ENCODE measurements around the gene FRMPD2.
"Not testable (repeated sequence)": the region's sequence is repeated elsewhere in the genome, so short reads cannot be mapped to it uniquely, and the experiment has no call there.

The FRMPD2 gene

GRCh38 chr10:48233559-48234005 lies 40.9 kb downstream of the FRMPD2 start:
- no peak for DNase-seq (ENCODE audit: low read depth in 2 of 2, low spot score in 1 of 2)

- no peak for DNase-seq (ENCODE audit: low read depth in 2 of 2, low spot score in 1 of 2)
These were observed 41.6 kb downstream of the FRMPD2 start for GRCh38 chr10:48232717-48233447.

GRCh38 chr10:48231699-48232315 lies 42.7 kb downstream of the FRMPD2 start:
- no peak for DNase-seq (ENCODE audit: low read depth in 2 of 2, low spot score in 1 of 2)

- DNase-seq (ENCODE audit: low read depth in 2 of 2, low spot score in 1 of 2) = no peak
These were observed 43.3 kb downstream of the FRMPD2 start for GRCh38 chr10:48231178-48231577.

- DNase-seq (ENCODE audit: low read depth in 2 of 2, low spot score in 1 of 2) = no peak
These were observed 47.3 kb downstream of the FRMPD2 start for GRCh38 chr10:48227213-48227612.

GRCh38 chr10:48224979-48225560 lies 49.4 kb downstream of the FRMPD2 start:
- no peak for DNase-seq (ENCODE audit: low read depth in 2 of 2, low spot score in 1 of 2)

- DNase-seq (ENCODE audit: low read depth in 2 of 2, low spot score in 1 of 2) = no peak
These were observed 50.2 kb downstream of the FRMPD2 start for GRCh38 chr10:48224296-48224695.

GRCh38 chr10:48221814-48222213 lies 52.7 kb downstream of the FRMPD2 start:
- no peak for DNase-seq (ENCODE audit: low read depth in 2 of 2, low spot score in 1 of 2)

- not testable (repeated sequence) for DNase-seq (ENCODE audit: low read depth in 2 of 2, low spot score in 1 of 2)
These were observed 53.5 kb downstream of the FRMPD2 start for GRCh38 chr10:48221031-48221430.

- no peak for DNase-seq (ENCODE audit: low read depth in 2 of 2, low spot score in 1 of 2)
These were observed 55.3 kb downstream of the FRMPD2 start for GRCh38 chr10:48219194-48219593.

- no peak for DNase-seq (ENCODE audit: low read depth in 2 of 2, low spot score in 1 of 2)
These were observed 57.8 kb downstream of the FRMPD2 start for GRCh38 chr10:48216744-48217143.

- DNase-seq (ENCODE audit: low read depth in 2 of 2, low spot score in 1 of 2) = no peak
These were observed 58.3 kb downstream of the FRMPD2 start for GRCh38 chr10:48216204-48216505.

- peak in 1 of 2 donors; percentile 1 for DNase-seq (ENCODE audit: low read depth in 2 of 2, low spot score in 1 of 2)
These were observed 58.9 kb downstream of the FRMPD2 start for GRCh38 chr10:48215486-48216203.

- DNase-seq (ENCODE audit: low read depth in 2 of 2, low spot score in 1 of 2) = no peak
These were observed 59.6 kb downstream of the FRMPD2 start for GRCh38 chr10:48214716-48215485.

- no peak for DNase-seq (ENCODE audit: low read depth in 2 of 2, low spot score in 1 of 2)
These were observed 61.4 kb downstream of the FRMPD2 start for GRCh38 chr10:48213047-48213446.

- no peak for DNase-seq (ENCODE audit: low read depth in 2 of 2, low spot score in 1 of 2)
These were observed 62.7 kb downstream of the FRMPD2 start for GRCh38 chr10:48211777-48212176.

- DNase-seq (ENCODE audit: low read depth in 2 of 2, low spot score in 1 of 2) = no peak
These were observed 63.5 kb downstream of the FRMPD2 start for GRCh38 chr10:48210966-48211365.

- DNase-seq (ENCODE audit: low read depth in 2 of 2, low spot score in 1 of 2) = no peak
These were observed 64.1 kb downstream of the FRMPD2 start for GRCh38 chr10:48210391-48210790.

GRCh38 chr10:48209241-48209640 lies 65.3 kb downstream of the FRMPD2 start:
- no peak for DNase-seq (ENCODE audit: low read depth in 2 of 2, low spot score in 1 of 2)

GRCh38 chr10:48207853-48208252 lies 66.6 kb downstream of the FRMPD2 start:
- no peak for DNase-seq (ENCODE audit: low read depth in 2 of 2, low spot score in 1 of 2)
